C1 segment of cervical spinal cord (tissue), 14 donors: ENCODE data around the gene MAP4K4.

Experiments
- DNase-seq, 14 donors: peaks; one replicate each; lab custom pipeline; 2025; lab: John Stamatoyannopoulos, UW

The MAP4K4 gene

DNA sequence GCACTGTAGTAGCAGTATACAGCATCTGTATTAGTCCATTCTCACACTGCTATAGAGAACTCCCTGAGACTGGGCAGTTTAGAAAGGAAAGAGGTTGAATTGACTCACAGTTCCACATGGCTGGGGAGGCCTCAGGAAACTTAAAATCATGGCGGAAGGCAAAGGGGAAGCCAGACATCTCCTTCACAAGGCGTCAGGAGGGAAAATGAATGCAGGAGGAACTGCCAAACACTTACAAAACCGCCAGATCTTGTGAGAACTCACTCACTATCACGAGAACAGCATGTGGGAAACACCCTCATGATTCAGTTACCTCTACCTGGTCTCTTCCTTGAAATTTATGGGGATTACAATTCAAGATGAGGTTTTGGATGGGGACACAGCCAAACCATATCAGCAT lies 25.4 kb downstream of the MAP4K4 start:
- DNase-seq: no peak

DNA sequence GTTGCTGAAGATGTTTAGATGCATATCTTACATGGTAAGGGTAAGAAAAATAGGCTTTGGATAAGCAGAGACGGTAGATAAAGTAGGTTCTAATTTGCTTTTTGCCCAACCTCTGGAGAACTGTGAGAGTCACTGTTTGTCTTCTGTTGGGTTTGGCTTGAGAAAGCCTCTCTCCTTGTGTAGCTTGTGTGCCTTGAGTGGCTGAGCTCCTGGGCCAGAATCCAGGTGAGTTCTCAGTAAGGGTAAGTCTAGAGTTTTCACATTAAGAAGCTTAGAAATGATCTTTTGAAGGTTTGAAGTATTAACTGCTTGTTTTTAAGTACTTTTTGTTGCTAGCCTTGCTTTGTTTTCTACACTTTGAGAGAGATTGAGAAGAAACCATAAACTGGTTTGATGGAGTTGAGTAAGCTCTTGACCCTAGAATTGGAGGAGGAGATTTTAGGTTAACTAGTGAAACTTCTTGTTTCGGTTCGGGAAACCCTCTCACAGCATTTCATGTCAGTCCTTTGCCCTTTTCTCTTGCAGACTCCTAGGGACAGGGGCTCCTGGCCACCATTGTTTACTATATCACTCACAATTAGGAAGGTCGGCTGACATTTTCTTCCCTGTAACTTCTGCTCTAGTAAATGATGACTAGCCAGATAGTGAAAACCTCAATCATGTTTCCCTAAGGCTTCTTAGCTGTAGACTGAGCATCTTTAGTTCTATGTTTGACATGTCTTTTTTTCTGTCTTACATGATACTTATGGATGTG lies 26.0 kb downstream of the MAP4K4 start:
- no peak for DNase-seq

- DNase-seq: no peak
Observed at GRCh38 chr2:101724125-101724474, 26.6 kb downstream of the MAP4K4 start.

DNA sequence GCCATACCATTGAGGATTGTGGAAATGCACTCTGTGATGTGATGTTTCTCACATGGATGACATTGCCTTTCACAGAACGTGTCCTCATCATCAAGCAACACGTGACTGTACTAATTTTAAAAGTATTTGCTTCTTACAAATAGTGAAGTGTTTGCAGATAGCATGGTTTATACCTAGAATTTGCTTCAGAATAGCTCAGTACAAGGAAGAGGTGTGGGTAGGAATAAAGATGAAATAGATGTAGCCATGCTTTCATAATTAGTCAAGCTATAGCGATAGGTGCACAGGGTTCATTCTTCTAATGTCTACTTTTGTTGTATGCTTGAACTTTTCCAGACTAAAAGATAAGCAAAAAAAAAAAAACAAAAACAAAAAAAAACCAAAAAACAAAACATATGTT lies 27.5 kb downstream of the MAP4K4 start:
- DNase-seq: no peak

GRCh38 chr2:101725515-101726192 lies 28.1 kb downstream of the MAP4K4 start:
- no peak for DNase-seq

GRCh38 chr2:101728865-101729264 lies 31.4 kb downstream of the MAP4K4 start:
- DNase-seq: no peak

DNA sequence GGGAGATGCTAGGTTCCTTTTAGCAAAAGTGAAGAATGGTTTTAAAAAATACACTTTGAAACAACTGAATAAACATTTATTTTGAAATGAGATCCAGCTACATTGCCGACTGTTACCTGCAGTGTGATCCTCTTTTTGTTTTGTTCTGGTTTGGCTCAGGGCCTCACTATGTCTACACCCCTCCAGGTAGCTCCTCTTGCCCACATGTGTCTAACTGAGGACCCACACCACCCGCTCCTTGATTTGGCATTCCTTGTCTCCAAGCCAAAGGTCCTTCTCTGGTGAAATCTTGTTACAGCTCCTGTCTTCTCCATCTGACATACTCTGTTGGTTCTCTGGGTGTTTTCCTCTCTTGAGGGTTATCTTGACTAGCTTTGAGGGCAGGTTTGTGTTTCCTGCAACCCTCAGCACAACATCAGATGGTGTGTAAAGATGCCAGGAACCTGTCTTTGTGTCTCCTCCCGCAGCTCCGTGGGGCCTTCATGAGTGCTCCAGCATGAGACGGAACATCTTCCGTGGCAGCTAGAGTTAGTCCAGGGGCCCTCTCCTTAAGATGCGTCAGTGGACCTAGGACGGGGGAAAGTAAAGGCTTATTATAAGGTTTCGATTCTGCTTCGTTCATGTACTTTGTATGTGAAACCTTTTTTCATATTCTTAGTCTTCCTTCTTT lies 32.1 kb downstream of the MAP4K4 start:
- DNase-seq: no peak

DNA sequence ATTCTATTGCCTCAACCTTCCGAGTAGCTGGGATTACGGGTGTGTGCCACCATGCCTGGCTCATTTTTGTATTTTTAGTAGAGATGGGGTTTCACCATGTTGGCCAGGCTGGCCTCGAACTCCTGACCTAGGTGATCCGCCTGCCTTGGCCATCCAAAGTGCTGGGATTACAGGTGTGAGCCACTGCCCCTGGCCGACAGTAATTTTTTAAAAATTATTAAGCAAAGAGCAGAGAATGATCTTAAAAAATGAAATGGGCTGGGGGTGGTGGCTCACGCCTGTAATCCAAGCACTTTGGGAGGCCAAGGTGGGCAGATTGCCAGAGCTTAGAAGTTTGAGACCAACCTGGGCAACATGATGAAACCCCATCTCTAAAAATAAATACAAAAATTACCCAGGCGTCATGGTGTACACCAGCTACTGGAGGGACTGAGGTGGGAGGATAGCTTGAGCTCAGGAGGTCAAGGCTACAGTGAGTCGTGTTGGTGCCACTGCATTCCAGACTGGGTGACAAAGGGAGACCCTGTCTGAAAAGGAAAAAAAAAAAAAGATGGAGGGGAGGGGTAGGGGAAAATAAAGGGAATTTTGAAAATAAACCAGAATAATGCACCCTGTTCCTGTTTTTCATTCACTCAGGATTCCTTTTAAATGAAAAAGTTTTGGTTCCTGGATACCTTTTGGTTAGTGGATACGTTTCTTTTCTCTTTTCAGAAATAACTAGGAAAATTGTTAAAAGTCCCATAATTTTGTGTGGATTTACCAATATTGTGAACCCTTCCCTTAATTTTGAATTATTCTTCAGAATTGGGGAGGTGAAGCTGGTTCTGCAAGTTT lies 33.9 kb downstream of the MAP4K4 start:
- no peak for DNase-seq

DNA sequence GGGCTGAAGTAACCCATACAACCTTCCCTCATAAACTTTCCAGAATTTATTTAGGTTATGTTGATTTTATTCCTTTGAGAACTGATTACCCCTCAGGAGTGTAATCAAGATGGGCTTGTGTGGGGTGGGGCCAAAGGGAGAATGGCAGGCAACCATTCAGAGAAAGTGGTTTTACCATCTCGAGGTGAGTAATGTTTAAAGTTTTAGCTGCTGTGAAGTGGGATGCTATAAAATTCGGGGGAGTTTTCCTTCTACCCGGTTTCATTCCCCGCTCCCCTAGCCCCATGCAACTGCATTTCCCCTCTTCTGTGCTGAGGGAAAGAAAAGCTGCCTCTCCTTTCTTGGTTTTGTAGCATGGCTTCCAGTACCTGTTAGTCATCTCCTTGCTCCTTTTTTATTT lies 34.7 kb downstream of the MAP4K4 start:
- DNase-seq: no peak

GRCh38 chr2:101732773-101733256 lies 35.3 kb downstream of the MAP4K4 start:
- no peak for DNase-seq

DNA sequence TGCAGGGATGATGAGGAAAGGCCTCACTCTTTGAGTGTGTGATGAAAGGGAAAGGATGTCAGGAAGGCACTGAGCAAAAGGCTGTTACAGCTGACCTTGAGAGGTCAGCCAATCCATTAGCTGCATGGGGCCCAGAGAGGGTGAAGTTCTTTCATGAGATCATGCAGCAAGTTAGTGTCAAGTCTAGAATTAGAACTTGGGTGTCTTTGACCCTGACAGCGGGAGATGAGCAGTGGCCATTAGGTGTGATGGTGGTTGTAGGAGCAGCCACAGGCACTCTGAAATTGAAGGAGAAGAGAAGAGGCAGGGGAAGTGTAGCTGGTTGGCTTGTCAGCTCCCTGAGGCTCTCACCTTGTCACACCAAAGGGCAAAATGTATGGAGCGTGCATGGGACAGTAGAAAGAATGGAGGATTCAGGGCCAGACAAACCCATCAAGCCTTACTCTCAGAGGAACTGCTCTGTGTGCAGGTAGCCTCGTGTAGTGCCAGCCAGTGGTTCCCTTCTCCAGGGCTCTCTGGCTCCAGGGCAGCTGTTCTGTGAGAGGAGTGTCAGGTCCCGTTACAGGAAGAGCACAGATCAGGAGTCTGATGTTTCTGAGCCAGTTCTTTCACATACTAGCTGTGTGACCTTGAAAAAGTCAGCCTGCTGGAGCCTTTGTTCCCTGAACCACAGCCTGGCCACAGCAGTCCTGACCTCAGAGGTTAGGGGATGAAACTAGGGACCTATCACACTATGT lies 35.9 kb downstream of the MAP4K4 start:
- DNase-seq: no peak

GRCh38 chr2:101734505-101735165 lies 37.1 kb downstream of the MAP4K4 start:
- DNase-seq: peak in 4 of 14 donors; percentile 29 to 86 (median 30)

DNA sequence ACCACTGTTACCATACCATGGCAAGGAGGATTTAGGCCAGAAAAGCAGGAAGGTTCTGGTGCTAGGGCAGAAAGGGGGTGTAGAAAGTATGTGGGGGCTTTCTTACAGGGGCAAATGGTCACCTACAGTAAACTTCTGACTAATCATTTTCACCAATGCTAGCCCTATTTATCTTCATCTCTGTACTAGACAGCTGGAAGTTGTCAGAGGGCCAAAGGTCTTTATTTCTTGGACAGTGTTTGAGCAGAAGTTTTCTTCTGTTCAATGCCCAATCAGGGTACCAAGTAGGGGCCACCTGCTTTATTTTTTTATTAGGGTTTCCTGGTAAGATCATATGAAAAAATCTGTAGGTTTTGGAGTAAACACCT lies 37.6 kb downstream of the MAP4K4 start:
- no peak for DNase-seq

GRCh38 chr2:101736233-101736632 lies 38.7 kb downstream of the MAP4K4 start:
- peak in 9 of 14 donors; percentile 14 to 71 (median 57) for DNase-seq

DNA sequence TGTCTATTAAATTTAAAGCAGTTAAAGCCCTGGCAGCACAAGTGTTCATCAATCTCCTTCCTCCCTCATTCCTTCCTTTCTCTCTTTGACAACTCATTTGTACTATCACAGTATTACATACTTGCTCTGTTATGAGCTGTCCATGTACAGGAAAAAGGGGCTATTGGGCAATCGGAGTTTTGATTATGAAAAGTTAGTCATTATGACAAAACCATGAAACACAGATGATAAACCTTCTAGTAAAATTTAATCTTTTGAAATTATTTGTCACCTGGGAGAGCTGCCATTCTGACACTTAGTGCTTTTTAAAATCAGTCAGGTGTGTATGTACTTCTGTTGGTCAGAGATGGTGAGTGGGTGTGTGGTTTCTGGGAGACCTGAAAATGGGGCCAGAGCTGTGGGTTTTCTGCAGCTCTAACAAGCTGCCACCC lies 39.4 kb downstream of the MAP4K4 start:
- no peak for DNase-seq

DNA sequence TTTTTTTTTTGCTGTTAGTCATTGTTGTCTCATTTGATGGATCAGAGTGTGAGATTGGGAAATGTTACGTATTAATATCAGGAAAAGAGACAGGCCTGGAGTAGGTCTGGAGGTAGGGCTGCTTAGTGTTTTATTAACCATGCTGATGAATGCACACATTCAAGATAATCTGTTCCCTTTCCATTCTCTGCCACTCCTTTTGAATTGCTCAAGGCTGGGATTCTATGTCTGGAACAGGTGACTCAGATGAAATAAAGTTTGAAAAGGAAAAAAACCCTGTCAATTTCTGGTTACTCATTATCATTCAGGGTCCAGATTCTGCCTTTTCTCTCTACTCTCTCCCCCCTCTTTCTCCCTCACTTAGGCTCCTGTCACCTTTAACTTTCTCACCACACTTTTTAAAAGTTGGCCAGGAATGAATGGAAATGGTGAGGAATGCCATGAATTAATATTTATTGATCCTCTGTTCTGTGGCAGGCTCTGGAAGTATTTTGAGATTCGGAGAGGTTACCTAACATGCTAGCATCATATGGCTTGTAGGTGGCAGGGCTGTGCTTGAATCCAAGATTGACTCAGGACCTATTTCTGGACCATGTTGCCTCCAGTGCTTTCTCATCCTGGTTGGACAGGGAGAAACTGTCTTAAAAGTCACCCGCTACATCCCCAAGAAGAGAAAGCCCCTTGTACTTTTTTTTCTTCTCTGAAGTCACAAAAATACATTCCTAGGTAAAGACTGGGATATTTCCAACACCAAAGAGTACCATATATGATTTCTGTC lies 40.2 kb downstream of the MAP4K4 start:
- DNase-seq: no peak

DNA sequence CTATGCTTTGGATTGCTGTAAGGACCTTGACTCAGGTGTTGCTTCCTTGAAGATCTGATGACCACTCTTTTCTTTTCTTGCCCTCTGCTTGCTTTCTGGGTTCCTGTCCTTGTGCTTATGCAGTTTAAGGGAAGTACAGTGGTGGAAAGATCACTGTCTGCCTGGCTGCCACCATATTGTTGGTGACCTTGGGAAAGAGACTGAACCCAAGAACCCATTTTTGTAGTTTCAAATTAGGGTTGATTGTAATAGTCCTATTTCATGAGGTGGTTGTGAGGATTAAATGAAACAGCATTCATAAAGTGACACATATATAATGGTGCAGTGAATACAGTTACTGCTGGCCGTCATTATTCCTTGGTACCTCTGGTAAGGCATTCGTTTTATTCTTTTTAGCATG lies 41.1 kb downstream of the MAP4K4 start:
- DNase-seq: no peak

- no peak for DNase-seq
Observed at GRCh38 chr2:101740555-101740964, 43.1 kb downstream of the MAP4K4 start.

DNA sequence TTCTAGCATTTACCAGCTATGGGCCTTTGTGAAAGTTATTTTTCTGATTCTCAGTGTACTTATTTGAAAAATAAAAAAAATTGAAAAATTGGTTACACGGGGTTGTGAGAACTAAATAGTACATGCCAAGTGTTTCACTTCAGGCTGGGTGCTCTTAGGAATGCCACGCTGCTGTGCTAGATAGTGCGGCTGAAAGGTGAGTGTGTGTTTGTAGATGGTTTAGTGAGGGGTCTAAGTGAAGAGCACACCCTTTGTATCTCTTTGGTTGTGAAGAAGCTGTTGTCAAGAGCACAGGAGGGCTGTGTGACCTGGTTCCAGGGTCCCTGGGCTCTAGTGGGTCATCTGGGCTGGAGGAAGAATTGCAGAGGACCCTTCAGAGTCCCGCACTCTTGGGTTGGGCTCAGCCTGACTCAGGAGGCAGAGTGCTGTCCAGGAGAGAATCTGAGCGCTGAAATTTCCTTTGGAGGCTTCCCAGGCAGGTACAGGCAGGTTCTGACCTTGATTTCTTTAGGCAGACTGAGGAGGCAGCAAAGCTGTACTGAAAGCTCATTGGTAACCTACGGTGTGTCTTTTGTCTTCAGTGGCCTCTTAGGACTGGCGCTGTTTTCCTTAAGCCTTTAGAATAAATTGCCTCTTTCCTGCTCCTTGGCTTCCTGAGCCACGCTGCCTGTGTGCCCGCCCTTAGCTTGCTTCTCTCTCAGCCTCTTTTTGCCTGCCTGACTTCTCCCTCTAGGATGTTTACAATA lies 44.4 kb downstream of the MAP4K4 start:
- DNase-seq: peak in 1 of 14 donors; percentile 25
